ENCODE measurements around the gene TNIP3.

DNA sequence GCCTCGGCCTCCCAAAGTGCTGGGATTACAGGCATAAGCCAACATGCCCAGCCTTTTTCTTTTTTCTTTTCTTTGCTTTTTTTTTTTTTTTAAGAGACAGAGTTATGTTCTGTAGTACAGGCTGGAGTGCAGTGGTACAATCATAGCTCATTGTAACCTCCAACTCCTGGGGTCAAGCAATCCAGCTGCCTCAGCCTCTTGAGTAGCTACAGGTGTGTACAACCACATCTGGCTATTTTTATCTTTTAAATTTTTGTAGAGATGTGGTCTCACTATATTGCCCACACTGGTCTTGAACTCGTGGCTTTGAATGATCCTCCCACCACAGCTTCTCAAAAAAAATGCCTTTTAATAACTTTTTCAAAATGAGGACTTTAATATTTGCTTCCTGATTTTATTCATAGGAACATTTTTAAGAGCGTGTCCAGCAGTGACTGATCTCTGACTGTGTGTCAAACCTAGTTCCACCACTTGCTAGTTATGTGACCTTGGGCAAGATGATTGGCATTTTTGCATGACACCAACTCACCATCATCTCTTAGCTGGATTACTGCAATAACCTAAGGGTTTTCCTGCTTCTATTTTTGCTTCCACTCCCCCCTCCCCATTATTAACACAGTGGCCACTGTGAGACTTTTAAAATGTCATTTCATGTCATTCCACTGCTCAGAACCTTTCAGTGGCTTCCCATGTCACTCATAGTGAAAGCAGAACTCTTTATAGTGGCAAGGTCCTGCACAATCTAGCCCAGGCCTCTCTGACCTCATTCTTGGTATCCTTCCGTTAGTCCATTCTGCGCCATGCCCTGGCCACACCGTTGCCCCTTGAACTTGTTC lies 4.5 kb upstream of the TNIP3 start:
- no peak for TF ChIP-seq POLR2A (IDR thresholded peaks at IDR 0.05; ENCODE audit: low read length)
- TF ChIP-seq GATA1 (IDR thresholded peaks at IDR 0.05; ENCODE audit: low read depth, low read length) = no peak

Data from erythroblast (primary cell).